Ascending aorta (tissue), 2 donors: ENCODE measurements around the gene MVD. TPM values are rescaled to one million over a fixed set of nuclear protein-coding genes. Genes with fewer than 3 reads are reported as not detected.

ENCODE experiments used
- DNase-seq, 2 donors: peaks; one replicate each; pipeline ENCODE4 v3.0.0-alpha.2; 2019; ENCODE audit warnings: low spot score in 2 of 2
- H3K27ac ChIP-seq, 2 donors: fragments of 200-600 bp; sonication (generic); one replicate each; pipeline ENCODE4 v1.5.1; 2016 to 2017; ENCODE audit warnings: mild to moderate bottlenecking in 1 of 2
- H3K27me3 ChIP-seq: fragments of 200-600 bp; sonication (generic); one replicate; pipeline ENCODE4 v1.5.1; 2017
- H3K36me3 ChIP-seq, 2 donors: fragments of 200-600 bp; sonication (generic); one replicate each; pipeline ENCODE4 v1.5.1; 2016
- H3K4me1 ChIP-seq, 2 donors: fragments of 200-600 bp; sonication (generic); one replicate each; pipeline ENCODE4 v1.5.1; 2016 to 2017; ENCODE audit warnings: mild to moderate bottlenecking in 1 of 2
- H3K4me3 ChIP-seq, 2 donors: fragments of 200-600 bp; sonication (generic); one replicate each; pipeline ENCODE4 v1.5.1; 2016 to 2017; ENCODE audit warnings: mild to moderate bottlenecking in 1 of 2
- H3K9me3 ChIP-seq, 2 donors: fragments of 200-600 bp; sonication (generic); one replicate each; pipeline ENCODE4 v1.5.1; 2016
- intact Hi-C: fragments of 100-400 bp; cut with DNase I; formaldehyde crosslinking; loops from one replicate; pipeline ENCODE4 v1.15.1; 2023
- total RNA-seq: library from RNA; depleted of rRNA; stranded (reverse); fragments of >200 nt; gene quantifications from one replicate; pipeline ENCODE4 v1.1.0, GENCODE V29; 2016
- TF ChIP-seq, protein P1 (sequence below), 3 experiments: fragments of 200-600 bp in 2 of 3; fragments of 450-650 bp in 1 of 3; sonication (generic) in 2 of 3; IDR thresholded peaks; one replicate each; pipeline ENCODE4 v1.5.1; 2016 to 2019; ENCODE audit warnings: antibody characterized with exemption in 3 of 3, mild to moderate bottlenecking in 1 of 3, moderate library complexity in 1 of 3

MVD gene
- total RNA-seq, 1 donor from 2014 or later, result 72.9 TPM

DNA sequence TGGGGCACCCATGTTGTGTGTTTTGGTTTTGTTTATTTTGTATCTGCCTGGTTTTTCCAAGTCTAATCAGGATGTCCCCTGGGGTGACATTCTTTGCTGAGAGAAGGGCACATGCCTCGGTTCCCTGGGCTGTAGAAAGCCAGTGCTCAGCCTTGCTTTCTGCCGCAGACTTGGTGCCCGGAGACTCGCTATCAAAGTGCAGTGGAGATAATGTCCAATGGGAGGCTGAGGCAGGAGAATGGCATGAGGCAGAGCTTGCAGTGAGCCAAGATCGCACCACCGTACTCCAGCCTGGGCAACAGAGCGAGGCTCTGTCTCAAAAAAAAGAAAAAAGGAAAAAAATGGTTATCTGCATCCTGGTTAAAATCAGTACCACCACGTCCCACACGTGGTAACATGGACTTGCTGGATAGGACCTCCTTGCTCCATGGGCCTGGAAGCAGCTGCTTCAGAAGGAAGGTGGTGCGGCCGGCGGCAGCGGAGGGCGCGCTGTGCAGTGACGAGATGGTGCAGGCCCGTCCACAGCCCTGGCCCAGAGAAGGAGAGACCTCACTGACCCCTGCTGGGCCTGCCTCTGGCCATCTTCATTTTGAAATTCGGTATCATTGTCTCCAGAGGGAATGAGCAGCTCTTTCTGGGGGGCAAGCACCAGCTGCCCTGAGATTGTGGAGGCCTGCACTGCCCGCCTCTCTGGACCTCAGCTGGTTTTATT, 43.8 kb downstream of the MVD start:
- H3K9me3 ChIP-seq, result no peaks in the 10 kb centered on the region
- no peak overlapping the region for H3K4me3 ChIP-seq
- no peaks in the 10 kb centered on the region for H3K27me3 ChIP-seq
- intact Hi-C loops, result no loop called here
- TF ChIP-seq, protein P1, sequence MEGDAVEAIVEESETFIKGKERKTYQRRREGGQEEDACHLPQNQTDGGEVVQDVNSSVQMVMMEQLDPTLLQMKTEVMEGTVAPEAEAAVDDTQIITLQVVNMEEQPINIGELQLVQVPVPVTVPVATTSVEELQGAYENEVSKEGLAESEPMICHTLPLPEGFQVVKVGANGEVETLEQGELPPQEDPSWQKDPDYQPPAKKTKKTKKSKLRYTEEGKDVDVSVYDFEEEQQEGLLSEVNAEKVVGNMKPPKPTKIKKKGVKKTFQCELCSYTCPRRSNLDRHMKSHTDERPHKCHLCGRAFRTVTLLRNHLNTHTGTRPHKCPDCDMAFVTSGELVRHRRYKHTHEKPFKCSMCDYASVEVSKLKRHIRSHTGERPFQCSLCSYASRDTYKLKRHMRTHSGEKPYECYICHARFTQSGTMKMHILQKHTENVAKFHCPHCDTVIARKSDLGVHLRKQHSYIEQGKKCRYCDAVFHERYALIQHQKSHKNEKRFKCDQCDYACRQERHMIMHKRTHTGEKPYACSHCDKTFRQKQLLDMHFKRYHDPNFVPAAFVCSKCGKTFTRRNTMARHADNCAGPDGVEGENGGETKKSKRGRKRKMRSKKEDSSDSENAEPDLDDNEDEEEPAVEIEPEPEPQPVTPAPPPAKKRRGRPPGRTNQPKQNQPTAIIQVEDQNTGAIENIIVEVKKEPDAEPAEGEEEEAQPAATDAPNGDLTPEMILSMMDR (IDR thresholded peaks at IDR 0.05), result no peak
- peaks cover 38 to 49% of the 10 kb centered on the region in 2 donors for H3K36me3 ChIP-seq
- no peaks in the 10 kb centered on the region for H3K4me1 ChIP-seq
- no peak for DNase-seq
- H3K27ac ChIP-seq, result no peak overlapping the region

DNA sequence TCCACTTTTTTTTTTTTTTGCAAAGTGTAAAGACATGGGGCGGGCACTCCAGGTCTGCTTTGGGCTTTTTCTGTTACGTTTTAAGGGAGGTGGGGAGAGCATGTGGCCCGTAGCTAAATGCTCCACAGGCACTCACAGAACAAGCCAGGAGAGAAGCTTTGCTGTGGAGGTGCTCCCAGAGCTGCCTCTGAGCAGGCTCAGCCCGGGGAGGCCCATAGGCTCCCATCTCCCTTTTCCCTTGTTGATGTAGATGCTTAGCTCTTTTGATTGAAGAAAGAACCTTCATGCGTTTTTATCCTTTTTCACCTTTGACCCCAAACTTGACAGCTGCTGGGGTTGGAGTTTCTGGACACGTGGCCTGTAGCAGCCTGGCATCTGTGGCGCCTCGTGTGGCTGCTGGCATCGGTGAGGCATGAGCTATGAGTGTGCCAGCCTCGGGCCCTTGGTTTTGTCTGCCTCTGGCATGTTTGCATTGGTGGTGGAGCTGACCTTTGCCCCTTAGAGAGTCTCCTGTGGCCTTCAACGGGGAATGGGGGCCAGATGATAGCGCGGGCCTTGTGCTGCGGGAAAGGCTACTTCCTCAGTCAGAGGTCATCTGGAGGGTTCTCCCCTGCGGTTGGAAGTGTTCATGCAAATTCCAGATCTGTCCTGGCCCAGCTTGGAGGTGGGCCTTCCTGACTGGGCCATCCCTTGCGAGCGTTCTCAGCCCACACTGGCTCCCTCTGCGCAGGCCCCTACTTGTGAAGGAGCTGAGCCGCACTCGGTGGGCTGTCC, 44.5 kb downstream of the MVD start:
- TF ChIP-seq, protein P1 (IDR thresholded peaks at IDR 0.05), result no peak
- H3K4me1 ChIP-seq, result no peaks in the 10 kb centered on the region
- intact Hi-C loops, result no loop called here
- H3K9me3 ChIP-seq, result no peaks in the 10 kb centered on the region
- no peak overlapping the region for H3K27ac ChIP-seq
- H3K36me3 ChIP-seq, result peaks cover 32 to 42% of the 10 kb centered on the region in 2 donors
- no peak overlapping the region for H3K4me3 ChIP-seq
- no peak for DNase-seq
- no peaks in the 10 kb centered on the region for H3K27me3 ChIP-seq

DNA sequence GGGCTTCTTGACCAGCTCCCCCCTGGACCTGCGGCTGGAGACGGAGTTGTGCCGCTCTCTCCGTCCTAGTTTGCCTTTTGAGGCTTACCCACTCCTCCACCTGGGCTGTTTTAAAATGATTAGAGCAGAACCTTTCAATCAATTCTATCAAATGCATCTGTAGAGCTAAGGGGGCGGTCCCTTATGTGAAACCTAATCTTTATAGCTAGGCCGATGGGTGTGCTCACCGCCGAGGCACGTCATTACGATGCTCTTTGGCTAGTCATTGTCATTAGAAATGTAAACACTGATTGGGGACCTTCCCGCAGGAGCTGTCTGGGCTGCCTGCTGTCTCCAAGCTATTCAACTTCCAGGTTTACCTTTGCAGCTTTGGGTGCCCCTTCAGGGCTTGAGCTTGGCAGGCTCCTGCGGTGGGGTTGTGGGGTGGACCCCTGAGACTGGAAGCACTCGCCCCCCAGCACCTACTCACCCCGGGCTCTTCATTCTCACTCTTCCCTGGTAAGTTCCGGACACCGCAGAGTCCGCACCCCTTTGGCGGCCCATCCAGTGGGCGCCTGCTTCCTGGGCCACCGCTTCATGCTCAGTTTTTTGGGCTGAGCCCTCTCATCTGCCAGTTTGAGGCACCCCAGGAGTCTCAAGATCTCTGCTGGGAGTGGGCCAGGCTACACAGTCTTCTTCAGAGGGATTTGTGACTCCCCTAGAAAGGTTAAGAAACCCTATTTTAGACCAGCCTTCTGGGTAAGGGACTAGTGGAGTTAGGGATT, 45.4 kb downstream of the MVD start:
- DNase-seq, result no peak
- Histone ChIP-seq H3K27ac (no peak overlapping the region), H3K4me1 (no peaks in the 10 kb centered on the region), H3K36me3 (peaks cover 27 to 33% of the 10 kb centered on the region in 2 donors), H3K27me3 (no peaks in the 10 kb centered on the region), H3K9me3 (no peaks in the 10 kb centered on the region), H3K4me3 (no peak overlapping the region)
- intact Hi-C loops, result no loop called here
- TF ChIP-seq, protein P1 (IDR thresholded peaks at IDR 0.05), result no peak

DNA sequence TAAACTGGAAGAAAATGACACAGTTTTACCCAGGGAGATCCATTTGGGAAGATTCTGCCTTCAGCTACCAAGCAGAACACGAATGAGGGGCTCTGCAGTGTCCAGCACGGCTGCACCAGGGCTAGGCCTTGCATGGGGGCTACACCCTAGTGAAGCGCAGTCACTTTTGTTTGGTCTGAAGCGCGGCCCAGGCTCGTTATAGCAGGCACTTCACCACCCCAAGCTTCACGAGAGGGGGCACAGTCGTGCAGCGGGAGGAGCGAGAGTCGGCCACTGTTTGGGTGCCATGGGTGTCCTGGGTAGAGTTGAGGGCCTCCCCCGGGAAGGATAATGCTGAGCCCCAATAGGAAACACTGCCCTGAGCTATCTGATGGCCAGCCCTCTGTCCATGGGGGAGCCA, 46.2 kb downstream of the MVD start:
- intact Hi-C loops, result no loop called here
- H3K27me3 ChIP-seq, result no peaks in the 10 kb centered on the region
- TF ChIP-seq, protein P1 (IDR thresholded peaks at IDR 0.05), result no peak
- peaks cover 22 to 31% of the 10 kb centered on the region in 2 donors for H3K36me3 ChIP-seq
- DNase-seq, result no peak
- no peak overlapping the region for H3K27ac ChIP-seq
- H3K4me3 ChIP-seq, result no peak overlapping the region
- H3K9me3 ChIP-seq, result no peaks in the 10 kb centered on the region
- H3K4me1 ChIP-seq, result no peaks in the 10 kb centered on the region

DNA sequence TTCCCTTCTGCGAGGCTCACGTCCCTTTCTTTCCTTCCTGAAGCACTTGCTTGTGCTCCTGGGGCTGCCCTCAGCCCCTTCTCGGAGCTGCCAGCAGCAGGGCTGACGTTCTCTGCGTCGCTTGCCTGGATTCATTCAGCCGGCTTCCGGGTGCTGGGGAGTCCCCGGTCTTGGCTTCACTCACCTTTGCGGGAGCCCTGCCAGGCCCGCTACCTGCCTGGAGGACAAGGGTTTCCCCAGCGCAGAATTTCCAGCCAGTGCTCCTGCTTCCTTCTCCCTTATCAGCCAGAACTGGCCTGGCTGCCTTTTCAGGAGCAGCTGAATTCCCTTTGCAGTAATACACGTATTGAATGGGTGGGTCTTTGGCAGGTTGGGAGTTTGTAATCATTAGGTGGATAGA, 46.6 kb downstream of the MVD start:
- H3K36me3 ChIP-seq, result peaks cover 24 to 34% of the 10 kb centered on the region in 2 donors
- TF ChIP-seq, protein P1 (IDR thresholded peaks at IDR 0.05), result no peak
- no peaks in the 10 kb centered on the region for H3K9me3 ChIP-seq
- H3K27me3 ChIP-seq, result no peaks in the 10 kb centered on the region
- no peak overlapping the region for H3K4me3 ChIP-seq
- H3K4me1 ChIP-seq, result no peaks in the 10 kb centered on the region
- H3K27ac ChIP-seq, result no peak overlapping the region
- no peak for DNase-seq
- intact Hi-C loops, result no loop called here
